ENCODE results near the gene P2RY2.
A peak's percentile ranks its signal among the peaks of the same experiment; 100 is the strongest.
"Not testable (repeated sequence)": the region's sequence is repeated elsewhere in the genome, so short reads cannot be mapped to it uniquely, and the experiment has no call there.

P2RY2 gene

GRCh38 chr11:73228268-73229134 lies 10.4 kb downstream of the P2RY2 start:
- DNase-seq (ENCODE audit: low spot score): no peak

GRCh38 chr11:73229321-73229895 lies 11.3 kb downstream of the P2RY2 start:
- DNase-seq (ENCODE audit: low spot score): no peak

GRCh38 chr11:73229896-73230875 lies 12.1 kb downstream of the P2RY2 start:
- no peak for DNase-seq (ENCODE audit: low spot score)

GRCh38 chr11:73230931-73231330 lies 12.8 kb downstream of the P2RY2 start:
- no peak for DNase-seq (ENCODE audit: low spot score)

- not testable (repeated sequence) for DNase-seq (ENCODE audit: low spot score)
Observed at GRCh38 chr11:73232487-73232886, 14.4 kb downstream of the P2RY2 start.

- no peak for DNase-seq (ENCODE audit: low spot score)
Observed at GRCh38 chr11:73233211-73233610, 15.1 kb downstream of the P2RY2 start.

GRCh38 chr11:73233692-73234470 lies 15.8 kb downstream of the P2RY2 start:
- no peak for DNase-seq (ENCODE audit: low spot score)

GRCh38 chr11:73234471-73235181 lies 16.5 kb downstream of the P2RY2 start:
- DNase-seq (ENCODE audit: low spot score): no peak

- no peak for DNase-seq (ENCODE audit: low spot score)
Observed at GRCh38 chr11:73235236-73235786, 17.2 kb downstream of the P2RY2 start.

GRCh38 chr11:73236205-73236765 lies 18.2 kb downstream of the P2RY2 start:
- DNase-seq (ENCODE audit: low spot score): no peak

GRCh38 chr11:73236854-73237253 lies 18.8 kb downstream of the P2RY2 start:
- no peak for DNase-seq (ENCODE audit: low spot score)

- no peak for DNase-seq (ENCODE audit: low spot score)
Observed at GRCh38 chr11:73237471-73238290, 19.6 kb downstream of the P2RY2 start.

GRCh38 chr11:73239111-73239521 lies 21.0 kb downstream of the P2RY2 start:
- DNase-seq (ENCODE audit: low spot score): no peak

- no peak for DNase-seq (ENCODE audit: low spot score)
Observed at GRCh38 chr11:73239571-73240189, 21.6 kb downstream of the P2RY2 start.

GRCh38 chr11:73240190-73240781 lies 22.2 kb downstream of the P2RY2 start:
- no peak for DNase-seq (ENCODE audit: low spot score)

- no peak for DNase-seq (ENCODE audit: low spot score)
Observed at GRCh38 chr11:73241300-73241699, 23.2 kb downstream of the P2RY2 start.

- DNase-seq (ENCODE audit: low spot score): peak; percentile 68
Observed at GRCh38 chr11:73242251-73243092, 24.4 kb downstream of the P2RY2 start.

- DNase-seq (ENCODE audit: low spot score): no peak
Observed at GRCh38 chr11:73243093-73243485, 25.0 kb downstream of the P2RY2 start.
